H54 (cell line): Measurements from ENCODE around the gene ARHGAP10.

Source experiments
- DNase-seq: peaks from one replicate; pipeline ENCODE4 v3.0.0; 2011; ENCODE audit warnings: low spot score, mixed read lengths; ENCODE audit not compliant: insufficient read length
- FAIRE-seq: peaks from 3 replicates; lab custom pipeline; 2011; peaks lifted over from hg19 to GRCh38; lab: Jason Lieb, UNC
- POLR2A ChIP-seq: IDR thresholded peaks from 2 replicates; pipeline ENCODE4 v1.6.1; 2011; ENCODE audit warnings: low read depth, mild to moderate bottlenecking, low read length

The ARHGAP10 gene

GRCh38 chr4:147731580-147732517 is at the start of gene ARHGAP10:
ARHGAP10 (plus strand) TSS chr4:147732088; CDS start chr4:147732302, 214 bp downstream.
- DNase-seq = peak; percentile 55
- FAIRE-seq = no peak
- peak; percentile 79 for TF ChIP-seq POLR2A

GRCh38 chr4:147682755-147683154 is 49.1 kb upstream of the ARHGAP10 start:
- DNase-seq (no peak), FAIRE-seq (no peak)
- TF ChIP-seq POLR2A = no peak

DNA sequence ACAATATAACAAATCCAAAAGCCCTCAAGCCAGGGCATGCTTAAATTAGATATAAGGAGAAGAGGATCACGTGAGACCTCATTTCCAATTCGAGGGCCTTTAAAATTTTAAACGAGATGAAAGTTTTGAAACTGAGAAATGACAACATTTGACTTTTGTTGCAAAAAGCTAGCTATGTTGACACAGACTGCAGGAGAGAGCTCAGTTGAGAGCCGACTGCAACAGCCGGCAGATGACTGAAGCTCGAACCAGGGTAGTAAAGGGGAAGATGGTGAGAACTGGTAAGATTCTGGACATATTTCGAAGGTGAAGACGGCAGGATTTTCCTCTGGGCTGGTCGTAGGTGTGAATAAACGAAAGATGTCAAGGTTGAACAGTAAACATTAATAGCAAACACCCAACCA is 48.7 kb upstream of the ARHGAP10 start:
- no peak for TF ChIP-seq POLR2A
- FAIRE-seq = no peak
- no peak for DNase-seq

DNA sequence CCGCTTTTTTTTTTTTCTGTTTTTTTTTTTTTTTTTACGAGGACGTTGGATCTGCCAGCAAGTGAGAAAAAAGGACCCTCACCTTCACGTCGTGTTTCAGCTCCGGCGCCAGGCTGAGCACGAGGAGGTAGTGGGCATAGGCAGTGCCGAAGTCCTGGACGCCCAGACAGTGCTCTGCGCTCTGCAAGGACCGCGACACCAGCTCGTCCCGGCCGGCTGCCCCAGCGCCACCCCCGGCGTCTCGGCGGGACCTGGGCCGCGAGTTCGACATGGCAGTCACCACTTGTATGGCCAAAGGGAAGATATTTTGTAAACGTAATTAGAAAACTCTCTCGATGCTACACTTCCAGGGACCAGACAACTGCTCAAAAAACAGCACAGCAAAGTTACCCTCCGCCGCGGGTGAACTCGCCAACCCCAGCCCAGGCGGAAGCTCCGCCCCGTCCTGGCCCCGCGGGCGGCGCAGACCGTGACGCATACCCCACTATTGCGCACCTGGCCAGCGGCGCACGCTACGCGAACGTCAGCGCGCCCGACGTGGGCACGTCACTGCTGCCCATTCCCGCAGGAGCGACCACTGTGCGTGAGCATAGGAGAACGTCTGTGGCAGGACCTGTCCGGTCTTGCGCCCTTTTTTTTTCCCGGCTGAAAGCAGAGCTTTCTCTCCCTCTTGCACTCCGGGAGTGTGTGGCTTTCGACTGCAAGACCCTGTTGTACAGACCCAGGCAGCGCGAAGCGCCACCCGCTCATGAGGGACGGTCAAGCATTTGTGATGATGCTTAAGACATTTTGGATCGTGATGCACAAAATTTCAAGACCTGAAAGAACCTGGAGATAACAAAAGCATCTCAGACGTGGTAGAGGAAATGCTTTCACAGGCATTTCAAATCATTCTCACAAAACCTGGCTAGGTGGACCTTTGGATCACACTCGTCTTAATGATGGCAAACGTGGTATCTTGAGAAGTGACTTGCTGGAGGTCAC is 47.9 kb upstream of the ARHGAP10 start, which contains the start of gene PRMT9:
Gene PRMT9 (minus strand): TSS at position 447 of the 984 bp plus-strand sequence. CDS start 176 bp downstream, at position 271.
- FAIRE-seq (no peak), DNase-seq (peak; percentile 72)
- TF ChIP-seq POLR2A = peak; percentile 98

DNA sequence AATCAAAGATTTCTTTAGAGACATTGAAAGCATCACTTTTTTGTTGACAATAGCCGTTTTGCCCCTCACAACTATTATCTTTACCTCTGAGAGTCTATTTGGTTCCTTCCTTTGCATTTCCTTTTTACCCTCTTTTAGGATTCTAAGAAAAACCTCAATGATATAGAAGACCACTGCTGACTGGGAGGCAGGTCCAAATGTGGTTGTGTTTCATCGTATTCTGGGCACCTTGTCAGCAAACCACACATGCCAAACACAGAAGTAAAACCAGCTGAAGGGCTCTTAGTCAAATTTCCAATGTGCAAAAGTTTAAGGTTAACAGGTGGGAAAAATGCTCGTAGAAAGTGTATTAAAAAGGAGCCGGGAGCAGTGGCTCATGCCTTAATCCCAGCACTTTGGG is 42.8 kb upstream of the ARHGAP10 start:
- TF ChIP-seq POLR2A = no peak
- no peak for DNase-seq
- no peak for FAIRE-seq

DNA sequence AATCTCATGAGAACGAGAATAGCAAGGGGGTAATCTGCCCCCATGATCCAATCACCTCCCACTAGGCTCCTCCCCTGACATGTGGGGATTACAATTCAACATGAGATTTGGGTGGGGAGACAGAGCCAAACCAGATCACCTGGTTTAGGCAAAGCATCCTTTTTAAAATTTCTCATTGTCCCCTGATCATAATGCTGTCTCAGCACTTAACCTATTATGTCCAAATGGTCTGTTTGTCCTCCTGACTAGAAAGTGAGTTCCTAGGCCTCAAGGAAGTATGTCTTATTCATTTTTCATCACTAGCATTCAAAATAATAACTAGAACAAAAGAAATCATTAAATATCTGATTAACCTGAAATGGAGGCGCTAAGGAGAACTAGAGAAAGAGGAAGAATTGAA is 40.1 kb upstream of the ARHGAP10 start:
- no peak for DNase-seq
- TF ChIP-seq POLR2A = no peak
- FAIRE-seq = no peak

GRCh38 chr4:147693218-147693617 is 38.7 kb upstream of the ARHGAP10 start:
- no peak for FAIRE-seq
- no peak for DNase-seq
- no peak for TF ChIP-seq POLR2A

GRCh38 chr4:147696866-147697265 is 35.0 kb upstream of the ARHGAP10 start:
- DNase-seq = no peak
- FAIRE-seq = no peak
- TF ChIP-seq POLR2A = no peak

GRCh38 chr4:147704846-147705245 is 27.0 kb upstream of the ARHGAP10 start:
- DNase-seq (no peak), FAIRE-seq (no peak)
- no peak for TF ChIP-seq POLR2A

- DNase-seq = no peak
- TF ChIP-seq POLR2A = no peak
- peak; percentile 11 for FAIRE-seq
These were observed 23.8 kb upstream of the ARHGAP10 start for GRCh38 chr4:147707892-147708672.

GRCh38 chr4:147709999-147710398 is 21.9 kb upstream of the ARHGAP10 start:
- peak; percentile 85 for FAIRE-seq

GRCh38 chr4:147714575-147715401 is 17.1 kb upstream of the ARHGAP10 start:
- FAIRE-seq (peak; percentile 84), DNase-seq (no peak)
- no peak for TF ChIP-seq POLR2A

More at GRCh38 chr4:147709999-147710398, 21.9 kb upstream of the ARHGAP10 start:
- TF ChIP-seq POLR2A = no peak
- peak; percentile 51 for DNase-seq
